Motor neuron (in vitro differentiated cells): ENCODE data around the gene NXNL2. TPM values are rescaled to one million over a fixed set of nuclear protein-coding genes. Genes with fewer than 3 reads are reported as not detected.

Experiments
- ATAC-seq, 8 experiments: fragments of 200-7000 bp; cut with Tn5 transposase; replicated peaks in 6 of 8; 2 replicates each; pipeline ENCODE4 v1.8.0; 2021; ENCODE audit warnings: mild to moderate bottlenecking in 8 of 8, moderate library complexity in 8 of 8
- H3K27ac ChIP-seq, 2 donors: fragments of 250-450 bp; sonication (Bioruptor Pico); 2 replicates each; pipeline ENCODE4 v1.9.0; 2021; ENCODE audit warnings: antibody characterized with exemption in 2 of 2, mild to moderate bottlenecking in 2 of 2, moderate library complexity in 1 of 2
- H3K4me1 ChIP-seq, 2 donors: fragments of 250-450 bp; sonication (Bioruptor Pico); replicated peaks in 1 of 2; 2 replicates each; pipeline ENCODE4 v1.6.1; 2021; ENCODE audit warnings: antibody characterized with exemption in 2 of 2, mild to moderate bottlenecking in 2 of 2, moderate library complexity in 1 of 2
- H3K4me3 ChIP-seq, 5 donors: fragments of 250-450 bp; sonication (Bioruptor Pico); 2 replicates each; pipeline ENCODE4 v1.9.0; 2021; ENCODE audit warnings: antibody characterized with exemption in 5 of 5, mild to moderate bottlenecking in 5 of 5, moderate library complexity in 4 of 5
- whole genome bisulfite sequencing, 10 experiments: fragments of 450-650 bp; shearing (Covaris generic); methylation state at CpG; one replicate each; pipeline ENCODE4 v1.0.0; 2022; 5-methylcytosine and 5-hydroxymethylcytosine counted together
- in situ Hi-C, 9 experiments: fragments of 400-800 bp; cut with MboI; loops; one replicate each; pipeline ENCODE4 v1.15.0; 2021; ENCODE audit warnings: low sequenced_read_pairs in 9 of 9, low pct_unique_long_range_greater_than_20kb in 2 of 9; ENCODE audit not compliant: unreplicated experiment in 9 of 9
- total RNA-seq, 8 experiments: library from RNA; unstranded; fragments of 300-600 nt; gene quantifications; 2 replicates each; pipeline versions ENCODE4 v1.2.3 to v1.2.4, GENCODE V29; 2022

The NXNL2 gene
- total RNA-seq, 8 experiments from 2014 or later: 0.18 to 1.7 (median 0.41) TPM; not detected in 1

DNA sequence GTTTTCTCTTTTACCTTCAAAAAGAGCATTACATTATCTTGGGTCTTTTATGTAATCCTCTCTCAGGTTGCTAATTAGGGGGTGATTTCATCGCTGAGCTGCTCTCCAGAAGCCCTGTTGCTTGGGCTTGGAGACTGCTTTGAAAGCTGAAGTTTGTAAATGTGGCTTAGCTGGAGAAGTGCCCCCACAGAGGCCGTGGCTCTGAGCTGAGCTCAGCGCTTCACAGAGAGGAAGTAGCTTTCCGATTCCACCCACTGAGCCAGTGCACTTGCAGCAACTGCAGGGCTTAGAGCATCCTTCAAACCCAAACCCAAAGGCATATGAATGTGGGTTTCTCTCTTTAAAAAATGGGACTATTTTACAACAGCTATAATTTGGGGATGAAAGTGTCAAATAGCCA lies 13.7 kb upstream of the NXNL2 start:
- ATAC-seq: no peak
- in situ Hi-C loops: no loop called here
- H3K4me3 ChIP-seq: no peak overlapping the region
- WGBS, 10 experiments: 0 to 75% (median 39%) methylated on average over 1 to 4 of the region's 4 CpGs; no CpG with 5 or more reads in 1 of the 10 experiments
- no peak overlapping the region for H3K27ac ChIP-seq
- H3K4me1 ChIP-seq: no peaks in the 10 kb centered on the region

DNA sequence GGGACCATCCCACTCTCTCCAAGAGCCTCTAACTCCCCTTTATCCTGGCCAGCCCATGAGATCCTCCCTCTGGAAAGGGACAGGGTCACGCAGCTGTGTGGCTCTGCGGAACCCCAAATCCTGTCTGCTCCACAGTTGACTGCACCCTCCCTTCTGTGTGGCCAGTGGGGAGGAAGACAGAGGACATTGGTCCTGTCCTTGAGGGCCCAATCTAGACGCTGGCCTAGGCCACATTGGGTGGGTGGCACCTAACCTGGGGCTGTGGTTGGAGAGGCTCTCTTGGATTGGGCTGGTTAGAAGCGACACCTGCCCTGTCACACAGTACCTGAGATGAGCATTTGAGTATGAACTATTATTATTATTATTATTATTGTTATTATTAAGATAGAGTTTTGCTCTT lies 12.6 kb upstream of the NXNL2 start:
- in situ Hi-C loops: no loop called here
- H3K27ac ChIP-seq: no peak overlapping the region
- 67 to 100% (median 100%) methylated on average over 1 of the region's 4 CpGs; no CpG with 5 or more reads in 7 of the 10 experiments for WGBS, 10 experiments
- H3K4me1 ChIP-seq: no peaks in the 10 kb centered on the region
- H3K4me3 ChIP-seq: no peak overlapping the region
- ATAC-seq: no peak

DNA sequence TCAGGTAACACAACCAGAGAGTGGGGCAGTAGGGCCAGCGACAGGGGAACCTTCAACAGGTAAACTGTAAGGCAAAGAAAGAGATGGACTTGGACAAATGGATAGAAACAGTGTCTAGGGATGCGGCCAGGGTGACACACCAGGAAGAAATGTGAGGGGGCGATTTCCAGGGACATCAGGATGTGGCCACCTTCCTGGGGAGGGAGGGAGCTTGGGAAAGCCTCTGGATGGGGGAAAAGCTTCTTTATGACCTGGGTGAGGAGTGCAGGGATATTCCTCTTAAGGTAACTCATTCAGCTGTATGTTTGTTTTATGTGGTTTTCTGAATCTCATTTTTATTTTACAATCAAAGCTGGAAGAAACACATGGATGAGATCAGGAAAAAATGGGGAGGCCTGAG lies 11.9 kb upstream of the NXNL2 start:
- in situ Hi-C loops: no loop called here
- no peak overlapping the region for H3K4me3 ChIP-seq
- H3K4me1 ChIP-seq: no peaks in the 10 kb centered on the region
- H3K27ac ChIP-seq: no peak overlapping the region
- WGBS, 10 experiments: 33 to 100% (median 92%) methylated on average over 1 to 2 of the region's 3 CpGs; no CpG with 5 or more reads in 4 of the 10 experiments
- no peak for ATAC-seq

DNA sequence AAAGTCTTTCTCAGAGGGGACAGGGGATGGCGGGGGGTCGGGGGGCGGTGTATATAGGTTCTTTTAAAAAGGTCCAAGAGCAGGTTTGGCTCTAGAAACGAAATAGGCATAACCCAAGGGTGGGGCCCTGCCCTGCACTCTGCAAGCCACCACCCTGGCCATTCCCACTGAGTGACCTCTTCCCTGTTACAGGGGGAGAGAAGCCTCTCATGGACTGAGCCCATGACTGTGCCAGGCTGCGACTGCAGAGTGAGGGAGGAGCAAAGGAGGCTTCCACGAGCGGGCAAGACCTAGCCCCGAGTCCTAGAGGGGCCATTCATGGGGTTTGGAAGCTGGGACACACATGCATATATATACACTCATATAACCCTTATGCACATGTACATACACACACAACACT lies 10.1 kb upstream of the NXNL2 start:
- no peak for ATAC-seq
- WGBS, 10 experiments: 77 to 92% (median 87%) methylated on average over 3 to 4 of the region's 8 CpGs; no CpG with 5 or more reads in 7 of the 10 experiments
- no peak overlapping the region for H3K4me3 ChIP-seq
- H3K4me1 ChIP-seq: no peaks in the 10 kb centered on the region
- no peak overlapping the region for H3K27ac ChIP-seq
- in situ Hi-C loops: no loop called here

DNA sequence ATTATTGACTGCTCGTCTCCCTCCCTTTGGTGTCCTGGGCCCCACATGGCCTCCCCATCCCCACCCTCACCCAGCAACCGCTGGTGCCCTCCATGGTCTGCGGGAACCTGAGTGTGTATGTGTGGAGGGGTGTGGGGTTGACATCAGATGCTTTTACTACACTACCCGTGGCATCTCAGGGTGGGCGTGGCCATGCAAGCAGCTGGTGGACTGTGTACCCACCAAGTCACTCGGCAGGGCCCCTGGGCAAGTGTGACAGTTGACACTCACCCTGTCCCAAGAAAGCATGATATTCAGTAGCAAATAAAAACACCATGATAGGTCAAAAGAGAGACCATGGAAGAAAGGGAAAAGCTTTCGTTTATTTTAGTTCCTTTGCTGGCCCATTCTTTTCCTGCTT lies 7.4 kb upstream of the NXNL2 start:
- Histone ChIP-seq H3K4me3 (no peak overlapping the region), H3K4me1 (peaks cover 0 to 10% of the 10 kb centered on the region in 2 donors), H3K27ac (no peak overlapping the region)
- 60 to 100% (median 75%) methylated on average over 1 to 4 of the region's 7 CpGs; no CpG with 5 or more reads in 3 of the 10 experiments for WGBS, 10 experiments
- no peak for ATAC-seq
- in situ Hi-C loops: no loop called here

DNA sequence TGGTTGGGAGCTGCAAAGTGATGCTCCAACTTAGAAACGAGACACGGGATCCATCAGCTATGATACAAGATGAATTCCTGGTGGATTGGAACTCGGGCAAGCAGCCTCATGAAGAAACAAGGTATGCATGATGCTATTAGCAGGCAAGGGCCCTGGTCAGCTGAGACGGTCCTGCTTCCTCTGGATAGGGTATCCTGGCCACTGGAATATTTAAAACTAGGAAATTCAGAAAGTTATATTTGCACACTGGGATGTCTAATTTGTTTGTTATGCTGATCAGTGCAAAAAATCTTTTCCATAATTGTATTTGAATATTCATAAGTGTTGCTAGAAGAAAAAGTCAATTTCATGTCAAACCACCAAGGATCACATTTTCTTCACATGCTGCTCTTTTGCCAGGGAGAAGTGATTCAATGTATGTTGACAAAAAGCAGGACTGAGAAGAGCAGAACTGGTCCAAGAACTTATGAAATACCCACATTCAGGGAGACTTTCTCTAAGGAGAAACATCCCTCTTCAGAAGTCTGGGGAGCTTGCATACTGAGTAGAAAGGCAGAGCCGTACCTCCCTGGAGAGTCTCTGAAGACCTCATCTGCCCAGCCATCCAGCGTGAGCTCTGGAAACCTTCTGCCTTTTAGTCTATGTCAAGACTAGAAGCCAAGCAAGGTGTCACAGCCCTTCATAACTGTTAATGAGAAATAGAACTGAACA lies 6.7 kb upstream of the NXNL2 start:
- Histone ChIP-seq H3K4me1 (peaks cover 0 to 10% of the 10 kb centered on the region in 2 donors), H3K4me3 (no peak overlapping the region), H3K27ac (no peak overlapping the region)
- 55 to 90% (median 80%) methylated on average over 2 to 6 of the region's 6 CpGs; no CpG with 5 or more reads in 2 of the 10 experiments for WGBS, 10 experiments
- in situ Hi-C loops: no loop called here
- ATAC-seq: peak in 3 of 8 experiments; percentile 53 to 93 (median 63)

DNA sequence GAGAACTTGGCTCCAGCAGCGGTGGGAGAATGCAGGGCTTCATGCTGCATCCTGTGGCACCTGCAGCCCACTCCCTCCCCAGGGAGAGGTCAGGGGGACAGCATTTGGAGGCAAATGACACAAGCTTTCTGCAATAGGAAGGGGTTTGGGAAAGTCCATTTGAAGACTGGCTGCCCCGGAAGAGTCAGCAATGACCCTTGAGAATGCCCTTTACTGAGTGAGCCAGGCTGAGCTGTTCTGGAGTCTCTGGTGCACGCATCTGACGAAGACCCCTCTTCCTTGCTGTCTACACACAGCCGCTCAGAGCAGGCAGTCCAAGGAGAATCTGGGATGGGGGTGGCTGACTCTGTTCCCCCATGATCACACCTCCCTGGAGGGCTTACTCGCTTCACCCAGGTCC lies 5.5 kb upstream of the NXNL2 start:
- Histone ChIP-seq H3K4me3 (no peak overlapping the region), H3K27ac (no peak overlapping the region), H3K4me1 (peaks cover 0 to 10% of the 10 kb centered on the region in 2 donors)
- in situ Hi-C loops: no loop called here
- 60 to 89% (median 81%) methylated on average over 1 to 5 of the region's 6 CpGs; no CpG with 5 or more reads in 6 of the 10 experiments for WGBS, 10 experiments
- ATAC-seq: no peak

DNA sequence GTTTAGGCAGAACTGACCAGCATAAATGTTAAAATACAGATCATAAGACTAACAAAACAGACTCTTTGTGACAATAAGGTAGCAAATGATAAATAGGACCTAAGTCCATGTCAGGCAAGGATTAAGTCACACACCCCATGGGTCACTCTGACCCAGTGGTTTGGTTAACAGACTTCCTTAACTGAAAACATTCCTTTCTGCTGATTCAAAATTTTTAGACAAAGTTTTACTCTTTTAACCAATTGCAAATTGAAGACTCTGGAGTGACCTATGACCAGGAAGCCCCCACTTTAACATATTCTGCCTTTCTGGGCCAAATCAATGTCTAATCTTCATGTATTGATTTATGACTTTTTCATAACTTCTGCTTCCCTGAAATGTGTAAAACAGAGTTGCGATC lies 4.9 kb upstream of the NXNL2 start:
- no peak overlapping the region for H3K4me3 ChIP-seq
- H3K27ac ChIP-seq: no peak overlapping the region
- H3K4me1 ChIP-seq: peaks cover 0 to 10% of the 10 kb centered on the region in 2 donors
- in situ Hi-C loops: no loop called here
- WGBS, 10 experiments: 40 to 89% (median 81%) methylated on average over 1 of the region's 1 CpG; no CpG with 5 or more reads in 4 of the 10 experiments
- no peak for ATAC-seq

DNA sequence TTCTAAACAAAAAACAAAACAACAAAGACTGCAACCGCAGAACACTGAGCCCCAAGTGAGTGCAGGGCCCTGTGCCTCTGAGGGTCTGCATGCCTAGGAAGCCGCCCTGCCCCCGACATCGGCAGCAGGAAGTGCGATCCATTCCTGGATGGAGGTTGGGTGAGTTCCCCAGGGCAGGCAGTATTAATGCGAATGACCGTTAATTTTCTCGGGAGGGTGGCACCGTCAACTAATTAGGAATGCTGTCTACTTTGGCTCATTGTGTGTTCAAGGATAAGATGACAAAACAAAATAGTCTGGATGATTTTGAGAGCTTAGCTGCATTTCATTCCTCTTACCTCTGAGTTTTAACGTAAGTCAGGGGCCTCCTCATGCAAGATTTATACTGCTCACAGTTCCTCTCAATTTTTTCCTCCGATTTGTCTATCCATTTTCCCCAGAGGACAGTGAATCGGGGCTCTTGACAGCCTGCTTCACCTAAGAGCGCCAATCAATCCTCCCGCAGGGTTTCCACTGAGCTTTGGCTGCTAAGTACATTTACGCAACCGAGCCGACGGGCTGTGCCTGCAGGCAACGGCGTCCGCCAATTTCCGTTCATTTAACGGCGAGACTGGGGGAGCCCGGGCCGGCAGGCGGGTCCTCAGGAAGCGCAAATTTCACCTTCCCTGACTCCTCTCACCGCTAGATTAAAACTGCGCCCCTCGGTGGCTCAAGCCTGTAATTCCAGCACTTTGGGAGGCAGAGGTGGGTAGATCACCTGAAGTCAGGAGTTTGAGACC lies 2.9 kb upstream of the NXNL2 start:
- in situ Hi-C loops: no loop called here
- ATAC-seq: peak in 2 of 8 experiments; percentile 5 to 6
- WGBS, 10 experiments: 18 to 90% (median 42%) methylated on average over 1 to 18 of the region's 31 CpGs
- Histone ChIP-seq H3K4me1 (peaks cover 8 to 14% of the 10 kb centered on the region in 2 donors), H3K4me3 (no peak overlapping the region), H3K27ac (no peak overlapping the region)

DNA sequence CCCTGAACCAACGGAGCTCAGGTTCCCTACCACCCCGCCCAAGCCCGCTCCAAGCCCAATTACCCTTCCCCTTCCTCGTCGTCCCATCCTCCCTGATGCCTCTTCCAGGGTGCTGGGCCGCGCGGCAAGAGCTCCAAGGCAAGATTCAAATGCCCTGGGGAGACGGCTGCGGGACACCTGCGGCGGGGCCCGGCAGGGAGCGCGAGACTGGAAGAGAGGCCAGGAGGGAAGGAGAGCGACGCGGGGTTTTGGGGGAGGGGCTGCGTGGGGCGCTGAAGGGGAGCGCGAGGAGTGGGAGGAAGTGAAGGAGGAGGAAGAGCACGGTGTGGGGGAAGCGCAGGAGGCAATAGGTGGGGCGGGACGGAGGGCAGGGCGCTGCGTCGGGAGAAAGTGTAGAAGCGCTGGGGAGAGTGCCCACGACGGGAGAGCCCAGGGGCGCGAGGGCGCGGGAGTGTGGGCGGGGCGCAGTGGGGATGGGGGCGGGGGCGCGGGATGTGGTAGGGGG lies 975 bp upstream of the NXNL2 start:
- Histone ChIP-seq H3K4me3 (peak overlapping the region; percentile 9 to 52 (median 27)), H3K27ac (no peak overlapping the region), H3K4me1 (peaks cover 19 to 21% of the 10 kb centered on the region in 2 donors)
- in situ Hi-C loops: no loop called here
- ATAC-seq: peak; percentile 1 to 60 (median 31)
- WGBS, 10 experiments: 0 to 5% methylated on average over 1 to 4 of the region's 41 CpGs; no CpG with 5 or more reads in 8 of the 10 experiments

DNA sequence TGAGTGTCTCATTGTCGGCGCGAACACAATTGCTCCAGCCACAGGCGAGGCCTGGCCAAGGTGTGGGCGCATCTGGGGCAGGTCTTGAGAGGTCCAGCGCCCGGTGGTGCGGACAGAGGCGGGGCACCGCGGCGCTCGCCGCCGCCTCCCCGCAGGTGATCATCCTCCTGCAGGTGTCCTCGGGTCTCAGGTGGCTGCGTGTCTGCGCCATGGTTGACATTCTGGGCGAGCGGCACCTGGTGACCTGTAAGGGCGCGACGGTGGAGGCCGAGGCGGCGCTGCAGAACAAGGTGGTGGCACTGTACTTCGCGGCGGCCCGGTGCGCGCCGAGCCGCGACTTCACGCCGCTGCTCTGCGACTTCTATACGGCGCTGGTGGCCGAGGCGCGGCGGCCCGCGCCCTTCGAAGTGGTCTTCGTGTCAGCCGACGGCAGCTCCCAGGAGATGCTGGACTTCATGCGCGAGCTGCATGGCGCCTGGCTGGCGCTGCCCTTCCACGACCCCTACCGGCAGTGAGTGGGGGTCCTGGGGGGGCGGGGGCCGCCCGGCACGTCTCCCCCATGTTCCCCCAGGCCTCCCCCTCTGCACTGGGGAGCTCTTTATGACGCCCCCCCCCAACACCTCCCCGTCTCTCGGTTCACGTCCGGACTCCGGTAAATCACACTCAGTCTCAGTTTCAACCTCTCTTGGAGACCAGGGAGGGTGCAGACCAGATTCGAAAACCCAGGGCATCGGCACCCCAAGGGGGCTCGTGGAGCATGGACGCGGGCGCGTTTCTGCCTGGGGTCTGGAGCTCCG lies 446 bp downstream of the NXNL2 start:
- 0 to 10% (median 0%) methylated on average over 1 to 13 of the region's 75 CpGs; no CpG with 5 or more reads in 7 of the 10 experiments for WGBS, 10 experiments
- Histone ChIP-seq H3K27ac (no peak overlapping the region), H3K4me1 (peaks cover 19 to 21% of the 10 kb centered on the region in 2 donors), H3K4me3 (peak overlapping the region; percentile 27 to 52 (median 40))
- peak in 6 of 8 experiments; percentile 0 to 7 (median 4) for ATAC-seq
- in situ Hi-C loops: no loop called here

DNA sequence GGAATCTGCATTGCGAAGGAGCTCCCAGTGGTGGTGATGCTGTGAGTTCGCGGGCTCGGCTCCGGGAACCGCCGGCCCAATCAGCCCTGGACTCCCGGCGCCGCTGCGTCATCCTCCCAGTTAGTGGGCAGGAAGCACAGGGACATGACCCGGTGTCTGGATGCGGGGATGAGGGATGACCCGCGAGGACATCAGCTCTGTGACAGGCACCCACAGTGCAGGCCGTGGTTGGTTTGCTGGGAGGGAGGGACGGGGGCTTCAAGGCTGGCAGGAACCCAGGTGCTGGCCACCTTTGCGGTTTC lies 996 bp downstream of the NXNL2 start:
- Histone ChIP-seq H3K4me3 (peak overlapping the region in 3 of 5 donors; percentile 27 to 52 (median 40)), H3K27ac (no peak overlapping the region), H3K4me1 (peaks cover 19 to 21% of the 10 kb centered on the region in 2 donors)
- no peak for ATAC-seq
- in situ Hi-C loops: no loop called here
- WGBS, 10 experiments: 86 to 100% (median 100%) methylated on average over 1 of the region's 18 CpGs; no CpG with 5 or more reads in 7 of the 10 experiments
